ENCODE results near the gene AP1M2. TPM values are rescaled to one million over a fixed set of nuclear protein-coding genes. Genes with fewer than 3 reads are reported as not detected.
A peak's percentile ranks its signal among the peaks of the same experiment; 100 is the strongest.

Gene AP1M2
- total RNA-seq, 1 donor from 2014 or later: 3.1 TPM

GRCh38 chr19:10602330-10603083, 15.4 kb upstream of the AP1M2 start:
- Histone ChIP-seq H3K36me3 (ENCODE audit: control insufficient read depth in 3 of 3, insufficient read depth in 3 of 3, low read length in 3 of 3) (no peaks in the 10 kb centered on the region), H3K27me3 (ENCODE audit: control insufficient read depth in 3 of 3, insufficient read depth in 3 of 3, low read length in 3 of 3) (no peaks in the 10 kb centered on the region), H3K9ac (ENCODE audit: low read depth in 1 of 3, low read length in 3 of 3) (peak overlapping the region; percentile 89 to 91 (median 90)), H3K27ac (ENCODE audit: low read depth, low read length) (peak overlapping the region; percentile 87), H3K9me3 (ENCODE audit: control insufficient read depth in 3 of 3, low read length in 3 of 3) (no peaks in the 10 kb centered on the region), H3K4me3 (ENCODE audit: low read length in 3 of 3) (peak overlapping the region; percentile 91 to 94 (median 92)), H3K4me1 (ENCODE audit: control insufficient read depth in 3 of 3, insufficient read depth in 3 of 3, low read length in 3 of 3) (peaks cover 22 to 23% (median 22%) of the 10 kb centered on the region in 3 donors)

GRCh38 chr19:10601999-10602329, 14.9 kb upstream of the AP1M2 start:
- peak overlapping the region; percentile 23 to 57 (median 54) for H3K4me3 ChIP-seq (ENCODE audit: low read length in 3 of 3)
- no peaks in the 10 kb centered on the region for H3K36me3 ChIP-seq (ENCODE audit: control insufficient read depth in 3 of 3, insufficient read depth in 3 of 3, low read length in 3 of 3)
- H3K4me1 ChIP-seq (ENCODE audit: control insufficient read depth in 3 of 3, insufficient read depth in 3 of 3, low read length in 3 of 3): peaks cover 22 to 23% (median 22%) of the 10 kb centered on the region in 3 donors
- H3K9ac ChIP-seq (ENCODE audit: low read depth in 1 of 3, low read length in 3 of 3): no peak overlapping the region
- no peaks in the 10 kb centered on the region for H3K9me3 ChIP-seq (ENCODE audit: control insufficient read depth in 3 of 3, low read length in 3 of 3)
- no peak overlapping the region for H3K27ac ChIP-seq (ENCODE audit: low read depth, low read length)
- H3K27me3 ChIP-seq (ENCODE audit: control insufficient read depth in 3 of 3, insufficient read depth in 3 of 3, low read length in 3 of 3): no peaks in the 10 kb centered on the region

- no peak overlapping the region for H3K4me3 ChIP-seq (ENCODE audit: low read length in 3 of 3)
- no peak overlapping the region for H3K9ac ChIP-seq (ENCODE audit: low read depth in 1 of 3, low read length in 3 of 3)
- no peaks in the 10 kb centered on the region for H3K9me3 ChIP-seq (ENCODE audit: control insufficient read depth in 3 of 3, low read length in 3 of 3)
Measured at GRCh38 chr19:10600149-10600548, 13.0 kb upstream of the AP1M2 start.

GRCh38 chr19:10593820-10594637, 6.9 kb upstream of the AP1M2 start:
- Histone ChIP-seq H3K36me3 (ENCODE audit: control insufficient read depth in 3 of 3, insufficient read depth in 3 of 3, low read length in 3 of 3) (no peaks in the 10 kb centered on the region), H3K27ac (ENCODE audit: low read depth, low read length) (no peak overlapping the region)

More at GRCh38 chr19:10600149-10600548, 13.0 kb upstream of the AP1M2 start:
- no peak overlapping the region for H3K27ac ChIP-seq (ENCODE audit: low read depth, low read length)
- H3K27me3 ChIP-seq (ENCODE audit: control insufficient read depth in 3 of 3, insufficient read depth in 3 of 3, low read length in 3 of 3): no peaks in the 10 kb centered on the region
- peaks cover 22 to 23% (median 22%) of the 10 kb centered on the region in 3 donors for H3K4me1 ChIP-seq (ENCODE audit: control insufficient read depth in 3 of 3, insufficient read depth in 3 of 3, low read length in 3 of 3)
- no peaks in the 10 kb centered on the region for H3K36me3 ChIP-seq (ENCODE audit: control insufficient read depth in 3 of 3, insufficient read depth in 3 of 3, low read length in 3 of 3)

GRCh38 chr19:10593148-10593547, 6.0 kb upstream of the AP1M2 start:
- no peaks in the 10 kb centered on the region for H3K27me3 ChIP-seq (ENCODE audit: control insufficient read depth in 3 of 3, insufficient read depth in 3 of 3, low read length in 3 of 3)
- H3K4me1 ChIP-seq (ENCODE audit: control insufficient read depth in 3 of 3, insufficient read depth in 3 of 3, low read length in 3 of 3): peaks cover 5 to 12% (median 7%) of the 10 kb centered on the region in 3 donors

More at GRCh38 chr19:10593820-10594637, 6.9 kb upstream of the AP1M2 start:
- Histone ChIP-seq H3K9me3 (ENCODE audit: control insufficient read depth in 3 of 3, low read length in 3 of 3) (no peaks in the 10 kb centered on the region), H3K4me1 (ENCODE audit: control insufficient read depth in 3 of 3, insufficient read depth in 3 of 3, low read length in 3 of 3) (peaks cover 5 to 12% (median 7%) of the 10 kb centered on the region in 3 donors), H3K9ac (ENCODE audit: low read depth in 1 of 3, low read length in 3 of 3) (peak overlapping the region in 1 of 3 donors; percentile 25), H3K27me3 (ENCODE audit: control insufficient read depth in 3 of 3, insufficient read depth in 3 of 3, low read length in 3 of 3) (no peaks in the 10 kb centered on the region), H3K4me3 (ENCODE audit: low read length in 3 of 3) (no peak overlapping the region)

GRCh38 chr19:10587839-10588150, 683 bp upstream of the AP1M2 start:
- Histone ChIP-seq H3K9ac (ENCODE audit: low read depth in 1 of 3, low read length in 3 of 3) (no peak overlapping the region), H3K9me3 (ENCODE audit: control insufficient read depth in 3 of 3, low read length in 3 of 3) (no peaks in the 10 kb centered on the region), H3K4me3 (ENCODE audit: low read length in 3 of 3) (no peak overlapping the region), H3K4me1 (ENCODE audit: control insufficient read depth in 3 of 3, insufficient read depth in 3 of 3, low read length in 3 of 3) (no peaks in the 10 kb centered on the region), H3K27me3 (ENCODE audit: control insufficient read depth in 3 of 3, insufficient read depth in 3 of 3, low read length in 3 of 3) (peaks cover 10 to 14% (median 10%) of the 10 kb centered on the region in 3 donors), H3K27ac (ENCODE audit: low read depth, low read length) (no peak overlapping the region), H3K36me3 (ENCODE audit: control insufficient read depth in 3 of 3, insufficient read depth in 3 of 3, low read length in 3 of 3) (no peaks in the 10 kb centered on the region)

More at GRCh38 chr19:10593148-10593547, 6.0 kb upstream of the AP1M2 start:
- Histone ChIP-seq H3K27ac (ENCODE audit: low read depth, low read length) (no peak overlapping the region), H3K9me3 (ENCODE audit: control insufficient read depth in 3 of 3, low read length in 3 of 3) (no peaks in the 10 kb centered on the region), H3K9ac (ENCODE audit: low read depth in 1 of 3, low read length in 3 of 3) (no peak overlapping the region), H3K4me3 (ENCODE audit: low read length in 3 of 3) (no peak overlapping the region), H3K36me3 (ENCODE audit: control insufficient read depth in 3 of 3, insufficient read depth in 3 of 3, low read length in 3 of 3) (no peaks in the 10 kb centered on the region)

GRCh38 chr19:10586396-10586795, 716 bp downstream of the AP1M2 start:
- H3K27ac ChIP-seq (ENCODE audit: low read depth, low read length): no peak overlapping the region
- H3K27me3 ChIP-seq (ENCODE audit: control insufficient read depth in 3 of 3, insufficient read depth in 3 of 3, low read length in 3 of 3): peaks cover 10 to 14% (median 13%) of the 10 kb centered on the region in 3 donors
- no peaks in the 10 kb centered on the region for H3K36me3 ChIP-seq (ENCODE audit: control insufficient read depth in 3 of 3, insufficient read depth in 3 of 3, low read length in 3 of 3)
- H3K4me1 ChIP-seq (ENCODE audit: control insufficient read depth in 3 of 3, insufficient read depth in 3 of 3, low read length in 3 of 3): peaks cover under 1 to 2% (median 1%) of the 10 kb centered on the region in 3 donors
- no peak overlapping the region for H3K4me3 ChIP-seq (ENCODE audit: low read length in 3 of 3)
- no peaks in the 10 kb centered on the region for H3K9me3 ChIP-seq (ENCODE audit: control insufficient read depth in 3 of 3, low read length in 3 of 3)
- no peak overlapping the region for H3K9ac ChIP-seq (ENCODE audit: low read depth in 1 of 3, low read length in 3 of 3)

- Histone ChIP-seq H3K4me1 (ENCODE audit: control insufficient read depth in 3 of 3, insufficient read depth in 3 of 3, low read length in 3 of 3) (peaks cover 5 to 6% (median 5%) of the 10 kb centered on the region in 3 donors), H3K27ac (ENCODE audit: low read depth, low read length) (no peak overlapping the region), H3K27me3 (ENCODE audit: control insufficient read depth in 3 of 3, insufficient read depth in 3 of 3, low read length in 3 of 3) (peaks cover 10 to 14% (median 14%) of the 10 kb centered on the region in 3 donors), H3K36me3 (ENCODE audit: control insufficient read depth in 3 of 3, insufficient read depth in 3 of 3, low read length in 3 of 3) (no peaks in the 10 kb centered on the region), H3K4me3 (ENCODE audit: low read length in 3 of 3) (no peak overlapping the region), H3K9ac (ENCODE audit: low read depth in 1 of 3, low read length in 3 of 3) (no peak overlapping the region), H3K9me3 (ENCODE audit: control insufficient read depth in 3 of 3, low read length in 3 of 3) (no peaks in the 10 kb centered on the region)
Measured at GRCh38 chr19:10583036-10583776, 3.9 kb downstream of the AP1M2 start.

- Histone ChIP-seq H3K36me3 (ENCODE audit: control insufficient read depth in 3 of 3, insufficient read depth in 3 of 3, low read length in 3 of 3) (no peaks in the 10 kb centered on the region), H3K9me3 (ENCODE audit: control insufficient read depth in 3 of 3, low read length in 3 of 3) (no peaks in the 10 kb centered on the region), H3K4me3 (ENCODE audit: low read length in 3 of 3) (no peak overlapping the region), H3K9ac (ENCODE audit: low read depth in 1 of 3, low read length in 3 of 3) (no peak overlapping the region), H3K27ac (ENCODE audit: low read depth, low read length) (no peak overlapping the region), H3K4me1 (ENCODE audit: control insufficient read depth in 3 of 3, insufficient read depth in 3 of 3, low read length in 3 of 3) (peaks cover 5 to 6% (median 5%) of the 10 kb centered on the region in 3 donors), H3K27me3 (ENCODE audit: control insufficient read depth in 3 of 3, insufficient read depth in 3 of 3, low read length in 3 of 3) (peaks cover 2 to 9% (median 5%) of the 10 kb centered on the region in 3 donors)
Measured at GRCh38 chr19:10582091-10582490, 5.0 kb downstream of the AP1M2 start.
